Ammon's horn (tissue), 1 donor: Measurements from ENCODE around the gene ZDHHC12.

Source experiments
- DNase-seq: peaks from one replicate; pipeline ENCODE4 v3.0.0-alpha.2; 2016; ENCODE audit warnings: low spot score

Gene ZDHHC12

GRCh38 chr9:128729766-128730517, 6.0 kb upstream of the ZDHHC12 start:
- no peak for DNase-seq

GRCh38 chr9:128729302-128729701, 5.4 kb upstream of the ZDHHC12 start:
- DNase-seq: no peak

DNA sequence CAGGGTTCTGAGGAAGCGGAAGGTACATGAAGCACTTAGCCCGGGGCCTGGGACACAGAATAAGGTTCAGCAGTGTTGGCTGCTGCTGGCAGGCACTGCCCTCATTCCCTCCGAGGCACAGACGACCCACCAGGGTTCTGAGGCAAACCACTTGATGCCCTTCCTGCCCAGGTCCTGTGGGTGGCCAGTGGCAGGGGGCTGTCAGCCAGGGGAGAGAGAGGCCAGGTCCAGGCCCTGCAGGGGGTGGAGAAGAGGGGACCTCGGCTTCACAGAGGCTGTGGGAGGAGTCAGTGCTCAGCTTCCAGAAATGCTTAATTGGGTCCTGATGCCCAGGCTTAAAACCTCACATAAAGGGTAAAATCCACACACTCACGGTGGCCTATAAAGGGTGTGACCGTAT, 4.4 kb upstream of the ZDHHC12 start:
- no peak for DNase-seq

DNA sequence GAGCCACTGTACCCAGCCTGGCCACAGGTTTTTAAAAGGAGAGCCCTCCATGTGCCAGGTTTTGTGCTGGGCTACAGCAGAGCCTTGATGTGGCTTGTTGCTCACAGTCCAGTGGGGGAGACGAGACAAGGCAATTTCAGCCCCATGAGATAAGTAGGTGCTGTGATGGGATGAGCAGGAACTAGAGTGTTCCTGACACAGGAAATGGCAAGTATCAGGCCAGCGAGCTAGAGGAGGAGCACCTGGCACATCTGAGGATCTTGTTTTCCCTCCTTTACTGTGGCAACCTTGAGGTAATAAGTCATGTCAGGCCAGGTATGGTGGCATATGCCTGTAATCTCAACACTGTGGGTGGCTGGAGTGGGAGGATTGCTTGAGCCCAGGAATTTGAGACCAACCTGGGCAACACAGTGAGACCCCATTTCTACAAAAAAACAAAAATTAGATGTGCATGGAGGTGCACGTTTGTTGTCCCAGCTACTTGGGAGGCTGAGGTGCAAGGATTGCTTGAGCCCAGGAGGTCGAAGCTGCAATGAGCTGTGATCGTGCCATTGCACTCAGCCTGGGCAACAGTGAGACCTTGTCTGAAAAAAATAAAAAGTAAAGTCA, 3.8 kb upstream of the ZDHHC12 start:
- DNase-seq: no peak

DNA sequence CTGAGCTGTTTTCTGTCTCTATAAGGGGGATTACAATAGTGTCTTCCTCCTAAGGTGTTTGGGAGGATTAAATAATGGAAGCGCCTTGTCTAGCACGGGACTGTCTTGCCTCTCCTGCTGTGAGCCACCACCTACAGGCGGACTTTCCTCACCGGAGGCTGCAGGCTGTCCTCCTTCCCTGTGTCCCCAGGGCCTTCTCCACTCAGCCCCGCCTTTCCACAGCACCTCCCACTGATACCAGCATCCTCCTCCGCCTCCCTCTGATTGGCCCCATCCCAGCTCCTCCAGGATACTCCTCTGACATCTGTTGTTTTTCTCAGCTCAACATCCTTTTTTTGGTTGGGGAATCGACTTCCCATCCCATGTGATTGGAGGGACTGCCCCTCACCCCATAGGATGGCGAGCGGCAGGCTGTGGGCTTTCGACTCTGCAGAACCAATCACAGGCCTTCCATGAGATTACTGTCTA, 851 bp upstream of the ZDHHC12 start:
- peak; percentile 72 for DNase-seq

- no peak for DNase-seq
These were observed 518 bp downstream of the ZDHHC12 start for GRCh38 chr9:128723352-128723865.

GRCh38 chr9:128722380-128723351, 1.3 kb downstream of the ZDHHC12 start:
- DNase-seq: no peak

- DNase-seq: no peak
These were observed 2.4 kb downstream of the ZDHHC12 start for GRCh38 chr9:128721487-128722010.

DNA sequence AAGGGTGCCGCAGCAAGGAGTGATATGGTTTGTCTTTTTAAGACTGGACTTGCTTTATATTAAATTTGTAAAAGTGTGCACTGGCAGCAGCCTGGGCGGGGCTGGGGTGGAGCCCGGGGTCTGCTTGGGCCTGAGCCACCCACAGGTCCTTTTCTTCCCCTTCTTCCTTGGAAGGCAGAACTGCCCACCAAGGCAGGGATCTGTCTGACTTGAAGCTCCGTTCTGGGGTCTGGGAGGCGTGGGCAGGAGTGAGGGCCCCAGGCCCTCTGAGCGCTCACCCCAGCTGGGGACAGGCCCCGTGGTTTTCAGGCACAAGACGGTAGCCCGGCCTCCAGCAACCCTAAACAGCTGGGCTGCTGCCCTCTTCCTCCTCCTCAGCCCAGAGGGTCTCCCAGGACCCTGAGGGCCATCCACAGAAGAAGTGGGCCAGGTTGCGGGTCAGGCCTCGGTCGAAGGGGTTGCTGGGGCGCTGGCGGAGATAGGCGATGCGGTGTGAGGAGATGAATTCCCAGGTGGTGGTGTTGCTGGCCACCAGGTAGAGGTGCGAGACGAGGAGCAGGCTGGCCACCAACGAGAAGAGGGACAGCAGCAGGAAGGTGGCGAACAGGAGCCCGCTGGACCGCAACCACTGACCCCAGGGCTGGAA, 3.0 kb downstream of the ZDHHC12 start:
- no peak for DNase-seq

DNA sequence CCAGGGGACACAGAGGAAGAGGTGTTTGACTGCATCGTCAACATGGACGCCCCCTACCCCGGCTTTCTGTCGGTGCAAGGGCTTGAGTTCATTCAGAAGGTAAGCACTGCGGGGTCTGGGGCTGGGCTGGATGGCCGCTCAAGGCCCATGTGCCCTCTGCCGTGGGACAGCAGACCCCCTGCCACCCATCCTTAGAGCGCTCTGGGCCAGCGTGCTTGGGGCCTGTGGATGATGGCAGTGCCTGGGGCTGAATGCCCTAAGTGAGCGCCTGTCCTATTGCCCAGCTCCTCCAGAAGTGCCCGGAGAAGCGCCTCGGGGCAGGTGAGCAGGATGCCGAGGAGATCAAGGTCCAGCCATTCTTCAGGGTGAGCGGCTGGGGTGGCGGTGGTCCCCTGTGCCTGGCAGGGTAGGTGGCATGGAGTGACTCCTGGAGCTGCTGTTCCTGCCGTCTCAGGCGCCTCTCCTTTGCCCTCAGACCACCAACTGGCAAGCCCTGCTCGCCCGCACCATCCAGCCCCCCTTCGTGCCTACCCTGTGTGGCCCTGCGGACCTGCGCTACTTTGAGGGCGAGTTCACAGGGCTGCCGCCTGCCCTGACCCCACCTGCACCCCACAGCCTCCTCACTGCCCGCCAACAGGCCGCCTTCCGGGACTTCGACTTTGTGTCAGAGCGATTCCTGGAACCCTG, 3.9 kb downstream of the ZDHHC12 start:
- no peak for DNase-seq

DNA sequence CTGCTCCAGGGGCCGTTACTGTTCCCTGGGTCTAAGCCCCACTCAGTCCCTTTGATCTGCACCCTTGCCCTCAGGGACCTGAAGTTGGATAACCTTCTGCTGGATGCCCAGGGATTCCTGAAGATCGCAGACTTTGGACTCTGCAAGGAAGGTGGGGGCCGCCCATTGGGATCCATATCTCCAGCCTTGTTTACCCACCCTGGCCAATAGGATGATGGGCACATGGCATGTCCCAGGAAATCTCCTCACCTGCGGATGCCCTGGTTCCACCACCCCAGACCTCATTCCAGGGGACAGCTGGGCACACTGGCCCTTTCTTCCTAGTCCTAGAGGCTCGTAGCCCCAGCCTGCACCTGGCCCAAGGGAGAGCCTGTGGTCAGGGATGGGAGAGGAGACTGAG, 5.5 kb downstream of the ZDHHC12 start:
- DNase-seq: no peak

GRCh38 chr9:128718047-128718446, 5.9 kb downstream of the ZDHHC12 start:
- no peak for DNase-seq

- no peak for DNase-seq
These were observed 7.2 kb downstream of the ZDHHC12 start for GRCh38 chr9:128716581-128717254.

GRCh38 chr9:128715436-128715750, 8.5 kb downstream of the ZDHHC12 start:
- DNase-seq: no peak

GRCh38 chr9:128714586-128715435, 9.1 kb downstream of the ZDHHC12 start:
- no peak for DNase-seq

DNA sequence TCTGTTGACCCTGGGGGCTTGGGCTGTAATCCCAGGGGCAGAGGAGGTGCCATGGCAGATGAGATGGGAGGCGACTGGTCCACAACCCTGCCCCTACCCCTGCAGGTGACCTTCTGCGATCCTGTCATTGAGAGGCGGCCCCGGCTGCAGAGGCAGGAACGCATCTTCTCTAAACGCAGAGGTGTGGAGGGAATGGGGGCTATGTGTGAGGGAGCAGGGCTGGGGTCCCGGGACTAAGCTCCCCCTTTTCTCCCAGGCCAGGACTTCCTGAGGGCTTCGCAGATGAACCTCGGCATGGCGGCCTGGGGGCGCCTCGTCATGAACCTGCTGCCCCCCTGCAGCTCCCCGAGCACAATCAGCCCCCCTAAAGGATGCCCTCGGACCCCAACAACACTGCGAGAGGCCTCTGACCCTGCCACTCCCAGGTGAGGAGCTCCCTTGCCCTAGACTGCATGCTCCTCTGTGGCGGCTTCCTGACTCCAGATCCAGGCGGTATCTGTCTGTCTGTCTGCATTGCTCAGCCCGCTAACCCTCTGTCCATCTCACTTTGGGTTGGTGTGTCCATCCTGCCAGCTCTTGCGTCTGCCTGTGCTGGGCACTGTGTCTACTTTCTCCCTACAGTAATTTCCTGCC, 9.9 kb downstream of the ZDHHC12 start:
- no peak for DNase-seq

GRCh38 chr9:128713411-128713780, 10.5 kb downstream of the ZDHHC12 start:
- DNase-seq: no peak

DNA sequence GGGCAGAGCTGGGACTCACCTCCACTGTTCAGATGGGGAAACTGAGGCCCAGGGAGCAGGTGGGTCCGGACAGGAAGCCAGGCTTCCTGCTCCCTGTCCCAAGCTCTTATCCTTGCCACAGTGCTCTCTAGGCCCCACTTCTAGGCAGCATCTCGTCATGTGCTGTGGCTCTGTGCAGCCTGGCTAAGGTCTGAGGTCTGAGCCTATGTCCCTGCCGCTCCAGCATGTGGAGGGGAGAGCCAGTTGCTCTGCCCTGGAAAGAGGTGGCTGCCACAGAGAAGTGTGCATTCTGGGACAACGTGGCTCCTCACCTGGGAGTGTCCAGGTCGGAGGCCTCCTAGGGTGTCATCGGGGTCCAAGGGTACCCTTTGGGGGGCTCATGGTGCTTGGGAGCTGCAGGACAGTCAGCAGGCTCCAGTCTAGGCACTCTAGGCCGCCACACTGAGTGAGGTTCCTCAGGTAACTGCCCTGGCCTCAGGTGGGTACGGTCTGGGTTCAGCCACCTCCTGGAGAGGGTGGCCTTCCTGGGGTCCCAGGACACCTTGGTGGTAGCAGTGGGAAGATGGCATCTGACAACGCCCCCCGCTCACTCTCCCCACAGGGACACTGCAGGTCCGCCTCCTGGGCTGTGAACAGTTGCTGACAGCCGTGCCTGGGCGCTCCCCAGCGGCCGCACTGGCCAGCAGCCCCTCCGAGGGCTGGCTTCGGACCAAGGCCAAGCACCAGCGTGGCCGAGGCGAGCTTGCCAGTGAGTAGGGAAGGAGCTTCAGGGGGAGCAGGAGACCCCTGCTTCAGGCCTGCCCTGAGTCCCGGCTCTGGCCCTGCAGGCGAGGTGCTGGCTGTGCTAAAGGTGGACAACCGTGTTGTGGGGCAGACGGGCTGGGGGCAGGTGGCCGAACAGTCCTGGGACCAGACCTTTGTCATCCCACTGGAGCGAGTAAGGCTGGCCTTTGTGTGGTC, 11.2 kb downstream of the ZDHHC12 start:
- DNase-seq: no peak
